ENCODE results near the gene ZBTB20. TPM values are rescaled to one million over a fixed set of nuclear protein-coding genes. Genes with fewer than 3 reads are reported as not detected.
A peak's percentile ranks its signal among the peaks of the same experiment; 100 is the strongest.
"Not testable (repeated sequence)": the region's sequence is repeated elsewhere in the genome, so short reads cannot be mapped to it uniquely, and the experiment has no call there.

Gene ZBTB20
- total RNA-seq, 1 experiment from 2014 or later, result 26.4 TPM

DNA sequence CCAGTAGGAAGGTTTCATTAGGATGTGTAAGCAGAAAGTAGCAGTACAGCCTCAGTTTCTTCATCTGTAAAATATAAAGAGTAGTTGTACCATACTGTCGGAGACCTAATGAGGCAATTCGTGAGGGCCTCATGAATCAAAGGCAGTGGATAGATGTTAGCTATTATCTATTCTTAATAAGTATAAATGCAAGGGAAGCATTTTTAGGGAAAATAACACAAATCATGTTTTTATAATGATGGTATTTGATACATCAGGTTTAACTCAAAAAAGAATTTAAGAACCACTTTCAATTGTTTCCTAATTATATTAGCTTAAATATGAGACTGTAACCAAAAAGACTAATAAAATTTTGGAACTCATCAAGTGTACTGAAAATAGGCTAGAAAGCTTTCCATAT is 309.1 kb downstream of the ZBTB20 start:
- DNase-seq (ENCODE audit: low read depth), result no peak

DNA sequence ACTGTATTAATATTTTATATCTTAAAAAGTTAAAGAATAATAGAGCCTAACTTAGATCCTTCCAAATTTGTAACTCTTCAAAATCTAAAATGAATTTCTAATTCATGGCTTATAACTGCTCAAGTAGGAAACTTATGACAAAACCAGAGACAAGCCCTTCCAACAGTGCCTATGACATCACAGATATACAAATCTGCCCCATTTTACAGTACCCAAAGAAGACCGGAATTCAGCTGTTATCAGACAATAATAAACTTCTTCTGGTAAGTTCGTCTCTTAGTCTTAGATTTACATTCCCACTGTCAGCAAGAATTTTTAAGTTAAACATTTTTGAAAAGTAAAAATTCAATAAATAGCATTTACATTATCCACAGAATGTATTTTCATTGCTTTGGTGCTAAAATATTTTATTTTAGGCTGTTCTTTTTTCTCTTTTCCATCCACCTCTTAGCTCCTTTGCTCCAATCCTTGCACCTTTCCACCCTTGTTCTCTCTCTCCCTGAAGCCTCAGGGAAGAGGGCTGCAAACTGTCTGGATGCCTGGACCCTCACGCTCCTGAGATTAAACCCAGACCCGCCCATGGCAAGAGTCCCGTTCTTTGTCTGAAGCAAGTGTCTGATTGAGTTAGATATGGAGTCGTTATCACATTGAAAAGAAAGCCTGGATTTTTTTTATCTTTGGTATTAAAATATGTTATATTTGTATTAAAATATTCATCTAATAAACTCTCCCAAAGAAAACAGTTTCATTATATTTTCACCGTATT is 312.7 kb downstream of the ZBTB20 start:
- DNase-seq (ENCODE audit: low read depth), result no peak

DNA sequence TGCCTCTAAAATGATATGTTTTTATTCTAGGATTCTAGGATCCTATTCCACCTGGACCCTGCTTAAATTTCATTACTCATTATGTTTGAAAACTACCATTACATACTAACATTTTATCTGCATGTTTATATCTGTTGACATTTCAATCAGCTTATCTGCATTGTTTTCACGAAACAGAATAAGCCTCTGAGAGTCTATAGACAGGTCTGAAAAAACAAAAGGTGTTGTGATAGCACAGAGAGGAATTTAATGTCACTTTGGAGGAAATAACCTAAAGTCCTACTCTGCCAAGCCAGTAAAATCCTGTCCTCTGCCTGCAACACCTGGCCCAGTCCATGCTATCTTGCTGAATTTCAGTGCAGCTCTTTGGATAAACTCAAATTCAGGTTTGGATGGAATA is 315.2 kb downstream of the ZBTB20 start:
- DNase-seq (ENCODE audit: low read depth), result no peak

DNA sequence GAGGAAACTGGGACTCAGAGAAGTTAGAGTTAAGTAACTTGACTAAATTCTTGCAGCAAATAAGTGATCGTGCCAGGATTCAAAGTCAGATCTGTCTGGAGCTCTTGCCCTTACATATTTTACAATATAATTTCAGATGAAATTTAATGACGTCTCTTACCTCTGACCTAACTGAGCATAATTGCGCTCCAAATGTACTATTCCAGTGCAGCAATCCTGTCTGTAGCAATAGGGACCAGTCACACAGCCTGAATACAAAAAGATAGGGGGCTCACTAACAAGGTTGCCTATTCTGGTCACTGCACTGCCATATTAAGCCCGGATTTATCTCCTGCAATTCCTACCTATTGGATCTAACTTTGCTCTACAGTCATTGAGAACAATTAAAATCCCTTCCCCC is 316.4 kb downstream of the ZBTB20 start:
- no peak for DNase-seq (ENCODE audit: low read depth)

DNA sequence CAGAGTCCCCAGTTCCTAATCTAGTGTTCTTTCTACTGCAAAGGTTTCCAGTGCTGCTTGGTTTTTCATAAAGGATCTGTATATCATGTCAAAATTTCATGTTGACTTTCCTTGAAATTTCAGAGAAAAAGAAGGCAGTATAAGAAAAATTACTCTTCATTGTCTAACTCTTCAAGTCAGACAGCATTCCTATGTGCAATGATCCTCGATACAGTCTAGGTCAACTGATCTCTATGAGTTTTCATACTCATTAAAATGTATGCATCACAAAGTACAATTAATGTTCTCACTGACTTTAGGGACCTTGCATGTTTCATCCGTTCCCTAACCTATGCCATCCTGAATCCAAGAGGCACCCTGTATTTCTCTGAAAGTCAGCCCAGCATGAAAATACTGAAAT is 317.3 kb downstream of the ZBTB20 start:
- DNase-seq (ENCODE audit: low read depth), result no peak

DNA sequence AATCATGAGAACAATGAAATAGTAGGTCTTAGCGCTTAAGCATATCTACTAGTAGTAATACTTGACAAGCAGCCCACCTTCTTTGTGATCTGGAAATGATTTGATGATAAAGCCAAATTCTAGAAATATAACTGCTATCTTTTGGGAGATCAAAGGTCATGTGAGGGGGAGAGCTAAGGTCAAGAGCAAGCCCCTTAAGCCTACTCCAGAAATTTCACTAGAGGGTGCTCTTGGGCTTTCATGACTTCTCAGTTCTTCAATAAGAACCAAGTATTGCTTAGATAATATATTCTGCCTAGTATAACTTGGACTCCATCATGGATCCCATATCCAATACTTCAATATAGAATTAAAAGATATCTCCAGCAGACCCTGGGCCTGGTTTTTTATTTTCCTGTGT is 319.6 kb downstream of the ZBTB20 start:
- DNase-seq (ENCODE audit: low read depth), result peak; percentile 65

DNA sequence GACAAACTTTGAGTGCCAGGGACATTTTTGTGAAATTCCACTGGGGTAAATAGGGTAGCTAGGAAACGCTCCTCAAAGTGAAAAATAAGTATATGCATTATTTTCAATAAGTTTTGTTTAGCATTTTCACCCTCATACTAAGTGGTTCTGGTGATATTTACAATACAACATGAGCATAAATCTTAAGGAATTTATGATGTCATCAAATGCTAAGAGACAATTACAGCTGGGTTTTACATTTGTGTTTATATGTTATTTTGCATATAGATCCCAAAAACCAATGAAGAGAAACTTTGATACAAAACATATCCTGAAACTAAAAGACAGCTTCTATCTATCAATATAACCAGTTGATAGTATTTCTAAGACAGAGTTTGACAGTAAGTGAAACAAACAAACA is 323.1 kb downstream of the ZBTB20 start:
- DNase-seq (ENCODE audit: low read depth), result no peak

DNA sequence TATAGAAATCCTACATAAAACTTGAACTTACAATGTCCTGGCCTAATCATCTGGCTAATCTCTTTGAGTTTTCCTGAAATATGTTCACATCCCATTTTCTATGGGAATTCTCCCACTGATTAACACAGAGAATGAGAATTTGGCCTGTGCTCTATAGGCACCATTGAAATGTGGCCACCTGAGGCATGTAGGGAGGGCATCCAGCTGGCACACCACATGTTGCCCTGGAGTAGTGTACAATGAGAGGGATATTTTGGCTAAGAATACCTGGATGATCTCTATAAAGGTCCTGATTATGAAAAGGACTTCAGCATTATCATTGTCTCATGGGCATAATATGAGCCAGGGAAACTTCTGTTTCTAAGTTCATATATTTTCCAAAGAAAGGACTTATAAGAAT is 324.0 kb downstream of the ZBTB20 start:
- DNase-seq (ENCODE audit: low read depth), result no peak

DNA sequence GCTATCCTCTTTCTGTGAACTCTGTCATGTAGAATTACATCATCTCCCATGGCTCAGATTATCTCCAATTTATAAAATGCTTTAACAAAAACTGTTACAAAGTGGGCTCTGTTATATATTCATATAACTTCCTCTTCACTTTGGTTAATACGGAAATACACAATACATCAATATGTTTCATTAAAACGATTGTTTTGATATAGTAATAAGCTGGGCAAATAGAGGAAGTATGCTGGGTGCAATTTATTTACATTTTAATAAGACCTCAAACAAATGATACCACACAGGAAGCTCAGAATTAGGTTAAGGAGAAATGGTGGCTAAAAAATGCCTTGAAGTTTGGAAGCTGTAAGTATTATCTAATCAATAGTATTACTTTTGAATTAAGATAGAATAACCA is 331.0 kb downstream of the ZBTB20 start:
- DNase-seq (ENCODE audit: low read depth), result no peak

DNA sequence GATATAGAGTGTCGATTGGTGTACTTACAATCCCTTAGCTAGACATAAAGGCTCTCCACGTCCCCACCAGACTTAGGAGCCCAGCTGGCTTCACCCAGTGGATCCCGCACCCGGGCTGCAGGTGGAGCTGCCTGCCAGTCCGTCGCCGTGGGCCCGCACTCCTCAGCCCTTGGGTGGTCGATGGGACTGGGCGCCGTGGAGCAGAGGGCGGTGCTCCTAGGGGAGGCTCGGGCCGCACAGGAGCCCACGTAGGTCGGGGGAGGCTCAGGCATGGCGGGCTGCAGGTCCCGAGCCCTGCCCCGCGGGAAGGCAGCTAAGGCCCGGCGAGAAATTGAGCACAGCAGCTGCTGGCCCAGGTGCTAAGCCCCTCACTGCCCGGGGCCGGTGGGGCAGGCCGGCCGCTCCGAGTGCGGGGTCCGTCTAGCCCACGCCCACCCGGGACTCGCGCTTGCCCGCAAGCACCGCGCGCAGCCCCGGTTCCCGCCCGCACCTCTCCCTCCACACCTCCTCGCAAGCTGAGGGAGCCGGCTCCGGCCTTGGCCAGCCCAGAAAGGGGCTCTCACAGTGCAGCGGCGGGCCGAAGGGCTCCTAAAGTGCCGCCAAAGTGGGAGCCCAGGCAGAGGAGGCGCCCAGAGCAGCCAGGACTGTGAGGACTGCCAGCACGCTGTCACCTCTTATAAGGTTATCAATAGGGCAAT is 334.4 kb downstream of the ZBTB20 start:
- not testable (repeated sequence) for DNase-seq (ENCODE audit: low read depth)

DNA sequence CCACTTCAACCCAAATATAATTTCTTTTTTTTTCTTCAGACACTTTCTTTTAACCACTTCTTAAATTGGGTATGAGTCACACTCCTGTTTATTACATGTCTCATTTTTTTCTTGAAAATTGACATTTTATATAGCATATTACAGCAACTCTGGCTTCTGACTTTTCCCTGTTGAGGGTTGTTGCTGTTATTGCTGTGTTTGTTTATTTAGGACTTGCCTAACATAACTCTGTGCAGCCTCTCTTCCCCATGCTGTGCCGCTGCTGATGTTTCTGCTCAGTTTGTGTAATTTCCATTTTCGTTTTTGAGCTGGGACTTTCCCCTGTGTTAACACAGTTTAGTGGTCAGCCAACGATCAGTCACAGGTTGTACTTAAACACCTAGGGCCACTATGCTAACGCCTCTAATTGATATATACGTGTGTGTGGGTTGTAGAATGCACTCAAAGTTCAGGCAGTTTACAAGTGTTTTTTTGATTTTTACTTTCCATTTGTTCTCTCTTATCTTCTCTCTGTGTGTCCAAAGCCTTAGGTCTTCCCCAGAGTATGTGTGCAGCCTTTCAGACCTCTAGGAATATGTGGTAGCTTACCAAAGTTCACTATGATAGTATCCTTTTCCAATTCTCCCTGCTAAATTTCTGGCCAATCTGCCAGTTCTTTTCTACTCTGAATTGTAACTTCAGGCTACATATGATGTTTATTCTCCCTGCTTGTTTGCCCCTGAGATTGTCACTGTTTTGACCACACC is 337.2 kb downstream of the ZBTB20 start:
- peak; percentile 35 for DNase-seq (ENCODE audit: low read depth)

DNA sequence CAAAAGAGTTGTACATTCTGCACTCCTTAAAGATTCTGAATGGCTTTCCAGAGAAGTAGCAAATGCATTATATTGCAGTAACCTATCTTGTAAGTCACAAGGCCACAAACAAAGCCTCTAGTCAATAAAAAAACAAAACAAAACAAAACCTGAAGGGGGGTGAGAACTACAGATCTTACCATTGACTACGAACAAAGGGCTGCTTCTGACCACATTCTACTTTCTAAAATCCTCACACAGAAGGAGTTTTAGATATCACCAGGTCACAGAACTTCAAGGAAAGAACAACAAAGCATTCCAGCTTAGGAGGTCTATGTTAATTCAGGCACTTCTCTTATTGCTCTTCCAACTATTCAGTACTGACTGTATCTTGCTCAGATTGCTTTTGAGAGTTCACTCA is 343.0 kb downstream of the ZBTB20 start:
- DNase-seq (ENCODE audit: low read depth), result no peak

DNA sequence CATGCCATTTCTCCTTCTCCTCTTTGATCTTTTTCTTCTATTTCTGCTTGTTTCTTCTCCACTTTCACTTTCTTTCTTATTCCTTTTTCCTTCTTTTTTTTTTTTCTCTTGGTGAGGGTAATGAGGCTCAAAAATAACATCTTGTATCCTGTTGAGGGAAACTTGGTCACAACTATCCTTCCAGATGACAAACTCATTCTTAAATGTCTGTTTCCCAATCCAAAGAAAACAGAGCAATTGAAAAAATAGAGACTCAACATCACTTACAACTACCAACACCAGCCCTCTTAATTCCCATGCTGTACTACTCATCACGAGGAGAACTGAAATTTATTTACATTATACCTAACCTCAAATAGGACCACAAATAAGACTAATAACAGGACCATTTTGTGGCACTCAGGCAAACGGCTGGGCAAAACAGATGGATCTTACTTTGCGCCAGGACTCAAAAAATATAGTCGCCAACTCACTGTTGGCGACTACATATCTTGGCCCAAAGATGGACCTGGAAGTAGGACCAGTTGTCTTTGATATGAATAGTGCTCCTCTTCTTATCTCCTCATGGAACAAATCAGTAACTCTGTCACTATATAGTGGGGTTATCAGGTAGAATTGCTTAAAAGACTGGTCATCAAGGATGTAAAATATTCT is 343.9 kb downstream of the ZBTB20 start:
- DNase-seq (ENCODE audit: low read depth), result peak; percentile 15

DNA sequence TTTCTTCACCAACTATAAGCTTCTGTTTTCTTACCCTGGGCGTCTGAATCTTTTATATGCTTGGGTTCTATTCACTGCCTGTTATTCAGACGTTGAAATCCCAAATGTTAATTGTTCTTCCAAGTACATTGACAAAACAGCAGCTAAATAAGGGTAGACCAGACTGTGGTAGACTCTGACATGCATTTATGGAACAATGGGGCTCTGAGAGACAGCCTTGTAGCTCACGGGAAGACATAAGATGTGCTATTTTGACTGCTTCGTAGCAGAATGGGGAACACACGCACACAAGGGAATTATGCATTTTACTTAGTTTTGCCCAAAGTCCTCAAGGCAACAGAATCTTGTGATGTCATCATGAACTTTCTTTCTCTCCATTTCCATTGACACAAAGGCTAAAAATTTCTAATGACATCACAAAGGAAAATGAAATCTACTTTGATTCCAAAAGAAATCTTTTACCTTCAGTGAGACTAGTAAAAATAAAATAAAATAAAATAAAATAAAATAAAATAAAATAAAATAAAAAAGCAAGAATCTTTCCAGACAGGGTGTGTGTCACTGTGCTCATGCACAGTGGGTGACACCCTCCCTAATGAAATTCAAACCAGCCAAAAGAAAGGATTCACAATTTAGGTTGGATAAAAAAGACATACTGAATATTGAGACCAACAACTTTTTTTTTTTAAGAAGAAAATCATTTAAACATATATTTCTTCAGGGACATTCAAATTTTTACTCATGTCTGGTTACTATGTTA is 346.6 kb downstream of the ZBTB20 start:
- no peak for DNase-seq (ENCODE audit: low read depth)

DNA sequence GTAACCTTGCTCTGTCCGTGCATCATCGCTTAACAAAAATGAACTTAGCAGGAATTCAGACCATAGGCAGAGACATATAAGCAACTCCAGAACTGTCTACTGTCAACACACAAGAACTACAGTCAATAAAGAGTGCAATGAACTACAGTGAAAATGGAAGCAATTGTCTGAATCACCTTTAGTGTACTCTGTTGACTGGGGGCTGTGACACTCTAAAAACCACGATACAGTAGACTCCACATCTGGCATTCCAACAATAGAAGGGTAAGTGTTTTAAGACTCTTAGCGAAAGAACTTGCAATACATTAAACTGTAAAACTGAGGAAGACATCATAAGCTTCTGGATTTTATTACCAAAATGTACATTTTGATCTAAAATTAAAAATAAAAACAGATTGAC is 347.3 kb downstream of the ZBTB20 start:
- DNase-seq (ENCODE audit: low read depth), result peak; percentile 8

DNA sequence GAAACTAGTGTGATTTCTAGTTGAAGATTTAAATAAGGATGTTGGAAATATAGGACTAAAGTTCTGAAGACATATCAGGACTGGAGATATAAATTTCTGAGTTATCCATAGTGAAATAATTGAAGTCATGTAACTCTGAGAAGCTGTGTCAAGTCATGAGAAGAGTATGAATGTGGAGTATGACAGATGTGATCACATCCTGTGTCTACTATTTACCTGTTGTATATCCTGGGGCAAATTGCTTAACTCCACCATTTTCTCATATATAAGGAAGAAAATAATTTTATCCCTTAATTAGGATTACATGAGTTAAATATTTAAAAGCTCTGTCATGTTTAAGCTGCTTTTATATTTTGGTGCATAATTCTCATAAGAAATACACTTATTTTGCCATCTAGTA is 350.3 kb downstream of the ZBTB20 start:
- no peak for DNase-seq (ENCODE audit: low read depth)

DNA sequence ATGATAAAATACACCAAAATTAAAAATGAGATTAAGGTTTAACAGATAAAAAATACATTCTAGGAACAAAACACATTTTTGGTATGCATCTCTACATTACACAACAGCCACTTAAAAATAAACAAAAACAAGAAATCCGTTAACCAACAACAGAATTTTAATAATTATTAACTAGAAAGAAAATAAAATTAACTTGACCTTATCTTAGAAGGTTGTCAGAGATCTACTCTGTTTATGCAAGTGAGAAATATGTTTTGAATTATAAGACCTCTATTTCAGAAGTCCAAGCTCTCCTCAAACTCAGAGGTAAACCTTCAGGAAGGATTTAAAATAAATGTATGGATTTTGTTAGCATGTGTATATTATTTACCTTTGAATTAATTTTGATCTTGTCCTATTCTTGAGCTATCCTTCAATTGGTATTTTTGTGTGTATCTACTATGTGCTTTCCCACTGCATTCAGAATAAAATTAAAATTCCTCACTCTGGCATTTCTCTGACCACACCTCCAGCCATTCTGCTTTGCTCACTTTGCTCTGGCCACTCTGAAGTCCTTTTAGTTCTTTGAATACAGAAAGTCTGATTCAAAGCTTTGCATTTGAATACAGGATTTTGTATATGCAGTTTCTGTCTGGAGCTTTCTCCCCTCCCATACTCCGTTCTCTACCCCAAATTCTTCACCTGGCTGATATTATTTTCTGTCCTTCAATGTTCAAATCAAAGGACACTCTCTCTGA is 352.0 kb downstream of the ZBTB20 start:
- DNase-seq (ENCODE audit: low read depth), result no peak

DNA sequence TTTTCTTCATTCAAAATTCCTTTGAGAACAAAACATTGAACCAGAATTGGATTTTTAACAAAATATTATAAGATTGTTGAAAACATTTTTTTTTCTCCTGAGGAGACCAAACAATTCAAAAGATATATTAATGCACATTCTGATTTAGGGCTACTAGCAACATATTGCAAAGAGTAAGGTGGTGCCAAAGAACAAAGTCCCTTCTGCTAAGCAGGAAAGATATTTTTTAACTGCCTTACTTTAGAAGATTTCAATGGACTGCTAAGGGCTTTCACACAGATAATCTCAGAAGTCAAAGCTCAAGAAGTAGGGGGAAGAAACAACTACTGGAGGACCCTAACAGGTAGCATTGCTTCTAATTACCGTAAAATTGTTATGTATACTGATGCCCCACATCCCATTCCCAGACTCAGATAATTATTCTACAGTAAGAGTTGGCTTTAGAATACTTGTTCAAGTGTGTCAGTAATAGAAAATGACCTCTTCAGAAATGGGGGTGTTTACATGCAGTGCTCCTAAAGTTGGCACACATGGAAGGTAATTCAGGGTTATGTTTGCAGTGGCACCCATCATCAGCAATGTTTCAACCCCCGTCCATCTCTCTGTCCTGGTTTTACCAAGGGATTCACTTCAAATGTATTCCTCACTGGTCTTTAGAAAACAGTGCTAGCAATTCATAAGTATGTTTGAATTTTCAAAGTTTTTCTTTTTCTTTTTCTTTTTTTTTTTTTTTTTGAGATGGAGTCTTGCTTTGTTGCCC is 354.7 kb downstream of the ZBTB20 start:
- DNase-seq (ENCODE audit: low read depth), result no peak

DNA sequence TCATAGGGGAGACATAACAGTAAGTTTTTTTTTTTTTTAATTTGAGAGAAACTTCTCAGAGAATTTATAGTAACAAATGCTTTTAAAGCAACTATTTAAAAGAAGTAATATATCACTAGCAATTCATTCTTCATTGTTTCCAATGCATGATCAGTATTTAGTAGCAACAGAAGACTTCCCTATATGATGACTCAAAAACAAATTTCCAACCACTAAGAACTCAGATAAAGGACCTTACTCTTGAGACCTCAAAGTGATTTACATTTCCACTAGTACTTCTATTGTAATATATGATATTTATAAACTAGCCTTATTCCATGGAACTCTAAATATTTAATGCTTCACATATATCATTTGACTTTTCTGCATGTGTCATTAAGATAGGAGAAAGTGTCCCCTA is 356.3 kb downstream of the ZBTB20 start:
- DNase-seq (ENCODE audit: low read depth), result no peak

DNA sequence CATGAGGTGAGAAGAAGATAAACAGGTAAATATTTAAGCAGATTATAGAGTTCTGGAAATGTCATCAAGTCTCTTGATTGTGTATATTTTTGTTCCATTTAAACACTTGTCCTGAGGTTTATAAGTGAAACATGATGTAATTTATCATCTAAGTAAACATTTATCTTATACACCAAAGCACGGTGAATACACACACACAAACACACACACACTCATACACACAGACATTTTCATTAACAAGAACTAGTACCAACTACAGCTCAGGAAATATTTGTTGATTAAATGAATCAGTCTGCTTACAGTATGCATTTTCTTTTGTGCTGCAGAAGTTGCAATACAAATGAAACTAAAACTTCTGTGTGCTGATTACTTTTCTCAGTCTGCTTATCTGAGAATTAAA is 357.3 kb downstream of the ZBTB20 start:
- no peak for DNase-seq (ENCODE audit: low read depth)
